Measurements from ENCODE around the gene UBQLN1. TPM values are rescaled to one million over a fixed set of nuclear protein-coding genes. Genes with fewer than 3 reads are reported as not detected.
A peak's percentile ranks its signal among the peaks of the same experiment; 100 is the strongest.

Gene UBQLN1
- total and polyA plus RNA-seq, 3 donors from 2014 or later: 86.5 to 147 (median 146) TPM

GRCh38 chr9:83715794-83716193 is 8.0 kb upstream of the UBQLN1 start:
- intact Hi-C loops (cut with DNase I; ENCODE audit: low total_unique reads): no loop called here
- no peaks in the 10 kb centered on the region for H3K27me3 ChIP-seq
- TF ChIP-seq CTCF (IDR thresholded peaks at IDR 0.05): no peak
- TF ChIP-seq POLR2A (IDR thresholded peaks at IDR 0.05): no peak
- no peaks in the 10 kb centered on the region for H3K4me1 ChIP-seq
- H3K9me3 ChIP-seq: no peaks in the 10 kb centered on the region
- no peak overlapping the region for H3K27ac ChIP-seq
- no peak for DNase-seq
- no peak overlapping the region for H3K4me3 ChIP-seq
- H3K36me3 ChIP-seq (ENCODE audit: low read depth, missing control alignments): no peaks in the 10 kb centered on the region

- Histone ChIP-seq H3K4me1 (no peaks in the 10 kb centered on the region), H3K9me3 (no peaks in the 10 kb centered on the region), H3K27ac (no peak overlapping the region), H3K27me3 (no peaks in the 10 kb centered on the region), H3K4me3 (no peak overlapping the region), H3K36me3 (ENCODE audit: low read depth, missing control alignments) (no peaks in the 10 kb centered on the region)
- TF ChIP-seq POLR2A (IDR thresholded peaks at IDR 0.05): no peak
- no peak for TF ChIP-seq CTCF (IDR thresholded peaks at IDR 0.05)
- 87 to 91% methylated on average over 1 of the region's 1 CpG for WGBS, 2 donors
- no peak for DNase-seq
- intact Hi-C loops (cut with DNase I; ENCODE audit: low total_unique reads): no loop called here
These were observed 7.5 kb upstream of the UBQLN1 start for GRCh38 chr9:83715221-83715620.

GRCh38 chr9:83714329-83714728 is 6.6 kb upstream of the UBQLN1 start:
- H3K9me3 ChIP-seq: no peaks in the 10 kb centered on the region
- no peaks in the 10 kb centered on the region for H3K36me3 ChIP-seq (ENCODE audit: low read depth, missing control alignments)
- H3K27ac ChIP-seq: no peak overlapping the region
- no peaks in the 10 kb centered on the region for H3K4me1 ChIP-seq
- no peak for DNase-seq
- WGBS, 2 donors: 76 to 79% methylated on average over 3 of the region's 3 CpGs
- intact Hi-C loops (cut with DNase I; ENCODE audit: low total_unique reads): no loop called here
- no peaks in the 10 kb centered on the region for H3K27me3 ChIP-seq
- no peak overlapping the region for H3K4me3 ChIP-seq
- TF ChIP-seq POLR2A (IDR thresholded peaks at IDR 0.05) (no peak), CTCF (IDR thresholded peaks at IDR 0.05) (peak; percentile 12 to 47 (median 31))

GRCh38 chr9:83708515-83709158 is 879 bp upstream of the UBQLN1 start:
- peak; percentile 89 for DNase-seq
- no peaks in the 10 kb centered on the region for H3K27me3 ChIP-seq
- TF ChIP-seq POLR2A (IDR thresholded peaks at IDR 0.05) (no peak), CTCF (IDR thresholded peaks at IDR 0.05) (peak in 2 of 3 experiments; percentile 15 to 31)
- peak overlapping the region; percentile 97 to 98 for H3K4me3 ChIP-seq
- H3K27ac ChIP-seq: peak overlapping the region; percentile 99
- WGBS, 2 donors: 10 to 13% methylated on average over 17 to 20 of the region's 20 CpGs
- H3K36me3 ChIP-seq (ENCODE audit: low read depth, missing control alignments): no peaks in the 10 kb centered on the region
- no peaks in the 10 kb centered on the region for H3K9me3 ChIP-seq
- intact Hi-C loops (cut with DNase I; ENCODE audit: low total_unique reads): no loop called here
- H3K4me1 ChIP-seq: peaks cover 18% of the 10 kb centered on the region

- no peak for DNase-seq
- H3K4me1 ChIP-seq: peaks cover 18% of the 10 kb centered on the region
- no peak for TF ChIP-seq POLR2A (IDR thresholded peaks at IDR 0.05)
- no peak for TF ChIP-seq CTCF (IDR thresholded peaks at IDR 0.05)
- no peaks in the 10 kb centered on the region for H3K36me3 ChIP-seq (ENCODE audit: low read depth, missing control alignments)
- WGBS, 2 donors: 0% methylated on average over 2 to 26 of the region's 26 CpGs
- no peaks in the 10 kb centered on the region for H3K9me3 ChIP-seq
- intact Hi-C loops (cut with DNase I; ENCODE audit: low total_unique reads): no loop called here
- H3K27me3 ChIP-seq: no peaks in the 10 kb centered on the region
- H3K4me3 ChIP-seq: peak overlapping the region; percentile 97 to 98
- H3K27ac ChIP-seq: peak overlapping the region; percentile 99
These were observed 315 bp downstream of the UBQLN1 start for GRCh38 chr9:83707518-83707767.

All from testis (tissue), 3 donors.